ENCODE data around the gene TRA2A.

- TF ChIP-seq GATA2 (IDR thresholded peaks at IDR 0.05; ENCODE audit: low read depth, low read length) = no peak
- no peak for TF ChIP-seq GATA3 (IDR thresholded peaks at IDR 0.05; ENCODE audit: low read depth, low read length)
These were observed at the start of gene TRA2A for GRCh38 chr7:23531794-23532489.

All from SH-SY5Y (cell line).